Activated T-cell treated with anti-CD3 and anti-CD28 coated beads for 1 hour (primary cell): ENCODE measurements around the gene DNAJB9.

ENCODE experiments used
- DNase-seq: peaks from one replicate; pipeline ENCODE4 v3.0.0-alpha.2; 2020; ENCODE audit warnings: low read depth

Gene DNAJB9

GRCh38 chr7:108605559-108606201, 36.0 kb downstream of the DNAJB9 start:
- no peak for DNase-seq

GRCh38 chr7:108609643-108610042, 40.0 kb downstream of the DNAJB9 start:
- no peak for DNase-seq

- DNase-seq: no peak
These were observed 41.6 kb downstream of the DNAJB9 start for GRCh38 chr7:108611268-108611667.

- no peak for DNase-seq
These were observed 43.7 kb downstream of the DNAJB9 start for GRCh38 chr7:108613147-108613948.

- no peak for DNase-seq
These were observed 44.3 kb downstream of the DNAJB9 start for GRCh38 chr7:108613949-108614381.

- DNase-seq: no peak
These were observed 45.2 kb downstream of the DNAJB9 start for GRCh38 chr7:108614896-108615295.

- no peak for DNase-seq
These were observed 48.4 kb downstream of the DNAJB9 start for GRCh38 chr7:108618056-108618455.

- no peak for DNase-seq
These were observed 53.5 kb downstream of the DNAJB9 start for GRCh38 chr7:108623220-108623619.
